GM21576 (cell line): ENCODE data around the gene PLD3.
A peak's percentile ranks its signal among the peaks of the same experiment; 100 is the strongest.
"Not testable (repeated sequence)": the region's sequence is repeated elsewhere in the genome, so short reads cannot be mapped to it uniquely, and the experiment has no call there.

Experiments used
- ATAC-seq: cut with Tn5 transposase; IDR thresholded peaks from one replicate; pipeline ENCODE4 v1.9.1; 2021; ENCODE audit warnings: mild to moderate bottlenecking, moderate library complexity; ENCODE audit not compliant: unreplicated experiment

The PLD3 gene

GRCh38 chr19:40387155-40387554 lies 38.7 kb downstream of the PLD3 start:
- ATAC-seq, result no peak

- ATAC-seq, result no peak
These were observed 40.0 kb downstream of the PLD3 start for GRCh38 chr19:40388481-40388880.

- ATAC-seq, result no peak
These were observed 41.0 kb downstream of the PLD3 start for GRCh38 chr19:40389404-40390083.

- no peak for ATAC-seq
These were observed 41.7 kb downstream of the PLD3 start, which contains the start of gene HIPK4 for GRCh38 chr19:40390084-40390742. TSS of gene HIPK4 (minus strand) at chr19:40390181. CDS start at chr19:40389902, 279 bp downstream.

- ATAC-seq, result no peak
These were observed 43.6 kb downstream of the PLD3 start for GRCh38 chr19:40392123-40392522.

- no peak for ATAC-seq
These were observed 44.5 kb downstream of the PLD3 start for GRCh38 chr19:40392894-40393517.

GRCh38 chr19:40393894-40394815 lies 45.7 kb downstream of the PLD3 start:
- ATAC-seq, result no peak

GRCh38 chr19:40394816-40395210 lies 46.3 kb downstream of the PLD3 start:
- ATAC-seq, result no peak

GRCh38 chr19:40395956-40396355 lies 47.5 kb downstream of the PLD3 start:
- ATAC-seq, result no peak

GRCh38 chr19:40396886-40397567 lies 48.5 kb downstream of the PLD3 start:
- ATAC-seq, result no peak

- no peak for ATAC-seq
These were observed 49.0 kb downstream of the PLD3 start for GRCh38 chr19:40397568-40397906.

GRCh38 chr19:40398417-40399131 lies 50.1 kb downstream of the PLD3 start:
- ATAC-seq, result no peak

GRCh38 chr19:40400559-40400958 lies 52.1 kb downstream of the PLD3 start:
- no peak for ATAC-seq

GRCh38 chr19:40403262-40403984 lies 54.9 kb downstream of the PLD3 start:
- ATAC-seq, result peak; percentile 65

GRCh38 chr19:40407714-40408597 lies 59.5 kb downstream of the PLD3 start:
- ATAC-seq, result no peak

- ATAC-seq, result not testable (repeated sequence)
These were observed 60.1 kb downstream of the PLD3 start for GRCh38 chr19:40408598-40408925.

- no peak for ATAC-seq
These were observed 61.5 kb downstream of the PLD3 start for GRCh38 chr19:40410030-40410389.

- no peak for ATAC-seq
These were observed 62.8 kb downstream of the PLD3 start for GRCh38 chr19:40411125-40411842.
